CD14-positive monocyte (primary cell): ENCODE data around the gene RNF34. TPM values are rescaled to one million over a fixed set of nuclear protein-coding genes. Genes with fewer than 3 reads are reported as not detected.

ENCODE experiments used
- DNase-seq, 3 donors: peaks; one replicate each; pipeline ENCODE4 v3.0.0-alpha.2; 2011 to 2022
- H2AFZ ChIP-seq: 2 replicates; pipeline ENCODE4 v1.6.0; 2012; ENCODE audit warnings: mild to moderate bottlenecking, low read depth, low read length, inconsistent platforms; ENCODE audit not compliant: insufficient read depth, poor library complexity, severe bottlenecking
- H3K27ac ChIP-seq, 2 donors: 1 replicate in 1 of 2; 2 replicates in 1 of 2; pipeline ENCODE4 v1.5.1; 2012 to 2013; ENCODE audit warnings: low read length in 2 of 2, control low read depth in 1 of 2, inconsistent platforms in 1 of 2, low read depth in 1 of 2, mild to moderate bottlenecking in 1 of 2
- H3K27me3 ChIP-seq, 2 donors: one replicate each; pipeline versions ENCODE4 v1.6.0 to v1.6.1; 2011 to 2013; ENCODE audit warnings: low read length in 2 of 2; ENCODE audit not compliant: control insufficient read depth in 2 of 2, insufficient read depth in 2 of 2
- H3K36me3 ChIP-seq, 2 donors: replicated peaks in 1 of 2; 1 replicate in 1 of 2; 2 replicates in 1 of 2; pipeline versions ENCODE4 v1.5.1 to v1.6.1; 2012 to 2013; ENCODE audit warnings: low read length in 2 of 2, control low read depth in 1 of 2, inconsistent platforms in 1 of 2, mild to moderate bottlenecking in 1 of 2; ENCODE audit not compliant: insufficient read depth in 2 of 2, control insufficient read depth in 1 of 2
- H3K4me1 ChIP-seq, 2 donors: 1 replicate in 1 of 2; 2 replicates in 1 of 2; pipeline versions ENCODE4 v1.5.1 to v1.6.1; 2012 to 2013; ENCODE audit warnings: low read length in 2 of 2, control low read depth in 1 of 2, inconsistent platforms in 1 of 2, mild to moderate bottlenecking in 1 of 2, moderate library complexity in 1 of 2; ENCODE audit not compliant: insufficient read depth in 2 of 2, control insufficient read depth in 1 of 2
- H3K4me2 ChIP-seq: replicated peaks from 2 replicates; pipeline ENCODE3; 2012; ENCODE audit warnings: low read length, moderate library complexity, mild to moderate bottlenecking; ENCODE audit not compliant: poor library complexity, severe bottlenecking; ENCODE audit errors: extremely low read depth
- H3K4me3 ChIP-seq, 3 experiments: fragments of 200-600 bp in 1 of 3; sonication (generic) in 1 of 3; replicated peaks in 1 of 3; 1 replicate in 2 of 3; 2 replicates in 1 of 3; pipeline ENCODE4 v1.5.1; 2011 to 2013; ENCODE audit warnings: low read length in 3 of 3, mild to moderate bottlenecking in 3 of 3, control low read depth in 2 of 3, low read depth in 2 of 3, inconsistent platforms in 1 of 3, moderate library complexity in 1 of 3
- H3K79me2 ChIP-seq: 2 replicates; pipeline ENCODE4 v1.6.0; 2012; ENCODE audit warnings: mild to moderate bottlenecking, control low read depth, inconsistent platforms, low read length, moderate library complexity; ENCODE audit not compliant: insufficient read depth
- H3K9ac ChIP-seq: 2 replicates; pipeline ENCODE4 v1.6.0; 2017; ENCODE audit warnings: low read length, mild to moderate bottlenecking; ENCODE audit not compliant: insufficient read depth, poor library complexity, severe bottlenecking
- H3K9me3 ChIP-seq, 2 donors: replicated peaks in 1 of 2; 1 replicate in 1 of 2; 2 replicates in 1 of 2; pipeline versions ENCODE4 v1.5.1 to v1.6.1; 2012 to 2013; ENCODE audit warnings: low read length in 2 of 2, control low read depth in 1 of 2; ENCODE audit not compliant: control insufficient read depth in 1 of 2, insufficient read depth in 1 of 2
- H4K20me1 ChIP-seq: 2 replicates; pipeline ENCODE4 v1.6.0; 2012; ENCODE audit warnings: mild to moderate bottlenecking, low read length, control low read depth, moderate library complexity; ENCODE audit not compliant: insufficient read depth
- H3K27ac Mint-ChIP-seq, 7 donors: one replicate each; pipeline ENCODE4 v1.8.0; 2020; ENCODE audit warnings: mild to moderate bottlenecking in 7 of 7, mixed read lengths in 7 of 7, moderate library complexity in 6 of 7, inconsistent platforms in 2 of 7
- H3K27me3 Mint-ChIP-seq, 3 donors: one replicate each; pipeline ENCODE4 v1.8.0; 2021 to 2022; ENCODE audit warnings: low read depth in 3 of 3, mild to moderate bottlenecking in 3 of 3, mixed read lengths in 3 of 3, moderate library complexity in 3 of 3, inconsistent platforms in 1 of 3
- H3K36me3 Mint-ChIP-seq, 2 donors: one replicate each; pipeline ENCODE4 v1.8.0; 2020; ENCODE audit warnings: mixed read lengths in 2 of 2, inconsistent platforms in 1 of 2, mild to moderate bottlenecking in 1 of 2
- H3K4me1 Mint-ChIP-seq: one replicate; pipeline ENCODE4 v1.8.0; 2020; ENCODE audit warnings: mild to moderate bottlenecking, mixed read lengths
- H3K4me3 Mint-ChIP-seq, 2 donors: one replicate each; pipeline ENCODE4 v1.8.0; 2020; ENCODE audit warnings: mild to moderate bottlenecking in 2 of 2, mixed read lengths in 2 of 2, moderate library complexity in 1 of 2
- H3K9me3 Mint-ChIP-seq, 7 donors: one replicate each; pipeline ENCODE4 v1.8.0; 2020 to 2022; ENCODE audit warnings: mixed read lengths in 7 of 7, mild to moderate bottlenecking in 6 of 7, moderate library complexity in 6 of 7, inconsistent platforms in 2 of 7
- WGBS: methylation state at CpG from one replicate; pipeline ENCODE4 v1.1.5; 2013; ENCODE audit warnings: missing lambda C conversion rate; ENCODE audit not compliant: insufficient coverage; 5-methylcytosine and 5-hydroxymethylcytosine counted together
- intact Hi-C, 2 donors: fragments of 100-400 bp; cut with micrococcal nuclease; formaldehyde crosslinking; loops; one replicate each; pipeline versions ENCODE4 v1.15.0 to v1.15.1; 2023
- polyA plus RNA-seq, 3 donors: library from polyadenylated mRNA; depleted of rRNA in 1 of 3; unstranded in 2 of 3; stranded (reverse) in 1 of 3; fragments of 300-500 nt in 2 of 3; fragments of >200 nt in 1 of 3; fragmentation: Illumina TruSeq in 2 of 3; gene quantifications; 1 replicate in 2 of 3; 2 replicates in 1 of 3; pipeline ENCODE4 v1.2.3, GENCODE V29; 2012 to 2021
- TF ChIP-seq, protein P1 (sequence below): fragments of 200-600 bp; IDR thresholded peaks from one replicate; pipeline ENCODE4 v1.8.0; 2022; ENCODE audit warnings: antibody characterized with exemption, mild to moderate bottlenecking

The RNF34 gene
- polyA plus RNA-seq, 3 donors = 15.5 to 23.8 (median 19.2) TPM

GRCh38 chr12:121357331-121357730, 42.6 kb upstream of the RNF34 start:
- no peak overlapping the region for H3K4me2 ChIP-seq
- no peak overlapping the region for H2AFZ ChIP-seq
- H3K9me3 ChIP-seq = no peaks in the 10 kb centered on the region
- intact Hi-C loops = no loop called here
- H3K4me1 Mint-ChIP-seq = peaks cover 7% of the 10 kb centered on the region
- DNase-seq = no peak
- no peak overlapping the region for H3K27ac ChIP-seq
- H3K9me3 Mint-ChIP-seq = peaks cover 0 to 1% (median 0%) of the 10 kb centered on the region in 7 donors
- 83% methylated on average over 3 of the region's 4 CpGs for WGBS
- peaks cover 5% of the 10 kb centered on the region in 2 donors for H3K4me1 ChIP-seq
- H3K36me3 ChIP-seq = no peaks in the 10 kb centered on the region
- H3K36me3 Mint-ChIP-seq = no peaks in the 10 kb centered on the region
- peak overlapping the region in 1 of 7 donors; percentile 48 for H3K27ac Mint-ChIP-seq
- no peak overlapping the region for H3K9ac ChIP-seq
- H3K27me3 ChIP-seq = no peaks in the 10 kb centered on the region
- no peak overlapping the region for H3K4me3 ChIP-seq
- TF ChIP-seq, protein P1, sequence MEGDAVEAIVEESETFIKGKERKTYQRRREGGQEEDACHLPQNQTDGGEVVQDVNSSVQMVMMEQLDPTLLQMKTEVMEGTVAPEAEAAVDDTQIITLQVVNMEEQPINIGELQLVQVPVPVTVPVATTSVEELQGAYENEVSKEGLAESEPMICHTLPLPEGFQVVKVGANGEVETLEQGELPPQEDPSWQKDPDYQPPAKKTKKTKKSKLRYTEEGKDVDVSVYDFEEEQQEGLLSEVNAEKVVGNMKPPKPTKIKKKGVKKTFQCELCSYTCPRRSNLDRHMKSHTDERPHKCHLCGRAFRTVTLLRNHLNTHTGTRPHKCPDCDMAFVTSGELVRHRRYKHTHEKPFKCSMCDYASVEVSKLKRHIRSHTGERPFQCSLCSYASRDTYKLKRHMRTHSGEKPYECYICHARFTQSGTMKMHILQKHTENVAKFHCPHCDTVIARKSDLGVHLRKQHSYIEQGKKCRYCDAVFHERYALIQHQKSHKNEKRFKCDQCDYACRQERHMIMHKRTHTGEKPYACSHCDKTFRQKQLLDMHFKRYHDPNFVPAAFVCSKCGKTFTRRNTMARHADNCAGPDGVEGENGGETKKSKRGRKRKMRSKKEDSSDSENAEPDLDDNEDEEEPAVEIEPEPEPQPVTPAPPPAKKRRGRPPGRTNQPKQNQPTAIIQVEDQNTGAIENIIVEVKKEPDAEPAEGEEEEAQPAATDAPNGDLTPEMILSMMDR = no peak
- H3K27me3 Mint-ChIP-seq = peaks cover 3 to 4% (median 4%) of the 10 kb centered on the region in 3 donors
- no peaks in the 10 kb centered on the region for H4K20me1 ChIP-seq
- H3K79me2 ChIP-seq = no peaks in the 10 kb centered on the region
- no peak overlapping the region for H3K4me3 Mint-ChIP-seq

DNA sequence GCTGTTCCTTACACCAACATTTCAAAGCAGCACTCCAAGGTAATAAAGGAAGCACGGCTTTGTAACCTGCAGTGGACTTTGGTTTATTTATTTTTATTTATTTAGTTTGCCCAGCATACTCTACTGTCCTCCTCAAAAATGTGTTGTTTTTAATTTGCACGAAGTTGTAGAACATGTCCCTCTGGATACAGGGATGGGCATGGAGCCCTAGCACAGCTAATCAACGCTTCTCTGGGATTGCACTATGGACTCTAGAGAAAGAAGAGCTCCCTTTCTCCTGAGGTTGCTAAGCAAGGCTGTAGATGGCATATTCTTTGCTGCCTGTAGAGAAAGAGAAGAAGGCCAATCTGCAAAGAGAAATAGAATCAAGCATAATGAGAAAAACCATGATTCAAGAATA, 41.8 kb upstream of the RNF34 start:
- intact Hi-C loops = no loop called here
- H3K4me1 Mint-ChIP-seq = peaks cover 4% of the 10 kb centered on the region
- 57% methylated on average over 1 of the region's 3 CpGs for WGBS

More for the DNA sequence above, 41.8 kb upstream of the RNF34 start:
- Histone ChIP-seq H3K4me3 (no peak overlapping the region), H3K9me3 (no peaks in the 10 kb centered on the region), H3K36me3 (no peaks in the 10 kb centered on the region), H3K4me2 (no peak overlapping the region), H3K79me2 (no peaks in the 10 kb centered on the region), H2AFZ (no peak overlapping the region), H3K27ac (no peak overlapping the region), H3K9ac (no peak overlapping the region), H4K20me1 (no peaks in the 10 kb centered on the region), H3K27me3 (no peaks in the 10 kb centered on the region), H3K4me1 (peaks cover under 1 to 1% of the 10 kb centered on the region in 2 donors)
- H3K9me3 Mint-ChIP-seq = peaks cover 0 to 1% (median 0%) of the 10 kb centered on the region in 7 donors
- no peak overlapping the region for H3K27ac Mint-ChIP-seq
- peaks cover 3 to 4% (median 4%) of the 10 kb centered on the region in 3 donors for H3K27me3 Mint-ChIP-seq
- H3K36me3 Mint-ChIP-seq = no peaks in the 10 kb centered on the region
- TF ChIP-seq, protein P1 = no peak
- DNase-seq = no peak
- no peak overlapping the region for H3K4me3 Mint-ChIP-seq
